HEK293 (cell line): Measurements from ENCODE around the gene S100A4.

Source experiments
- PRDM10 ChIP-seq: fragments of 450-650 bp; formaldehyde crosslinking; IDR thresholded peaks from 2 replicates; pipeline ENCODE4 v1.5.1; 2016; ENCODE audit warnings: missing biosample characterization, missing genetic modification characterization
- REPIN1 ChIP-seq: fragments of 450-650 bp; formaldehyde crosslinking; IDR thresholded peaks from 2 replicates; pipeline ENCODE4 v1.5.1; 2017; ENCODE audit warnings: missing biosample characterization, missing genetic modification characterization, low read depth
- TCF7L2 ChIP-seq: IDR thresholded peaks from 2 replicates; pipeline ENCODE4 v1.6.1; 2011; ENCODE audit warnings: low read depth, mild to moderate bottlenecking, inconsistent platforms, low read length, moderate library complexity, borderline replicate concordance
- YY1 ChIP-seq: fragments of 450-650 bp; formaldehyde crosslinking; IDR thresholded peaks from 2 replicates; pipeline ENCODE4 v1.5.1; 2018; ENCODE audit warnings: missing biosample characterization, missing genetic modification characterization
- ZBTB10 ChIP-seq: fragments of 450-650 bp; formaldehyde crosslinking; IDR thresholded peaks from 2 replicates; pipeline ENCODE4 v1.5.1; 2016; ENCODE audit warnings: missing biosample characterization, missing genetic modification characterization
- ZFHX2 ChIP-seq: fragments of 450-650 bp; formaldehyde crosslinking; conservative IDR thresholded peaks from 2 replicates; pipeline ENCODE4 v1.5.1; 2016; ENCODE audit warnings: missing biosample characterization, missing genetic modification characterization
- ZNF239 ChIP-seq: fragments of 450-650 bp; formaldehyde crosslinking; IDR thresholded peaks from 2 replicates; pipeline ENCODE4 v1.5.1; 2016; ENCODE audit warnings: missing biosample characterization, missing genetic modification characterization
- ZNF335 ChIP-seq: fragments of 450-650 bp; formaldehyde crosslinking; conservative IDR thresholded peaks from 2 replicates; pipeline ENCODE4 v1.5.1; 2016; ENCODE audit warnings: missing biosample characterization, missing genetic modification characterization
- ZNF350 ChIP-seq: fragments of 450-650 bp; formaldehyde crosslinking; IDR thresholded peaks from 2 replicates; pipeline ENCODE4 v1.5.0; 2017; ENCODE audit warnings: missing biosample characterization, mild to moderate bottlenecking, missing genetic modification characterization
- ZNF701 ChIP-seq: fragments of 450-650 bp; formaldehyde crosslinking; IDR thresholded peaks from 2 replicates; pipeline ENCODE4 v1.5.1; 2016; ENCODE audit warnings: missing biosample characterization, missing genetic modification characterization
- TF ChIP-seq, protein P1 (sequence below): fragments of 450-650 bp; formaldehyde crosslinking; IDR thresholded peaks from 2 replicates; pipeline ENCODE4 v1.5.1; 2016; ENCODE audit warnings: missing biosample characterization, missing genetic modification characterization
- TF ChIP-seq, protein P2 (sequence below): fragments of 450-650 bp; formaldehyde crosslinking; IDR thresholded peaks from 2 replicates; pipeline ENCODE4 v1.5.1; 2017; ENCODE audit warnings: missing biosample characterization, missing genetic modification characterization
- TF ChIP-seq, protein P3 (sequence below): fragments of 450-650 bp; formaldehyde crosslinking; conservative IDR thresholded peaks from 2 replicates; pipeline ENCODE4 v1.5.1; 2016; ENCODE audit warnings: low read depth, missing biosample characterization, missing genetic modification characterization

DNA sequence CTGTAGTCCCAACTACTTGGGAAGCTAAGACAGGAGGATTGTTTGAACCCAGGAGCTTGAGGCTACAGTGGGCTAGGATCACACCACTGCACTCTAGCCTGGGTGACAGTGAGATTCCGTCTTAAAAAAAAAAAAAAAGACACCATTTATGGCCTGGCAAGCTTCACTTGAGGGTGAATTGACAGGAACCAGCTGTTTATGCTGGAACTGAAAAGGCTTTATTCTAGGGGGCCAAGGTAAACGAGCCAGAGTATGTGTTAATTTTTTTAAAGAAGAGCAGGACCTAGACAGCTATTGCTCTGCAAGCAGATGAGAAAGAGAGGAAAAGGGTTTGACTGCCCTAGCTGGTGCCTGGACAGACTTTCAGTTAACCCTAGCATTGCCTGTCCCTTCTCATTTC lies 46.9 kb downstream of the S100A4 start:
- TF ChIP-seq, protein P1, sequence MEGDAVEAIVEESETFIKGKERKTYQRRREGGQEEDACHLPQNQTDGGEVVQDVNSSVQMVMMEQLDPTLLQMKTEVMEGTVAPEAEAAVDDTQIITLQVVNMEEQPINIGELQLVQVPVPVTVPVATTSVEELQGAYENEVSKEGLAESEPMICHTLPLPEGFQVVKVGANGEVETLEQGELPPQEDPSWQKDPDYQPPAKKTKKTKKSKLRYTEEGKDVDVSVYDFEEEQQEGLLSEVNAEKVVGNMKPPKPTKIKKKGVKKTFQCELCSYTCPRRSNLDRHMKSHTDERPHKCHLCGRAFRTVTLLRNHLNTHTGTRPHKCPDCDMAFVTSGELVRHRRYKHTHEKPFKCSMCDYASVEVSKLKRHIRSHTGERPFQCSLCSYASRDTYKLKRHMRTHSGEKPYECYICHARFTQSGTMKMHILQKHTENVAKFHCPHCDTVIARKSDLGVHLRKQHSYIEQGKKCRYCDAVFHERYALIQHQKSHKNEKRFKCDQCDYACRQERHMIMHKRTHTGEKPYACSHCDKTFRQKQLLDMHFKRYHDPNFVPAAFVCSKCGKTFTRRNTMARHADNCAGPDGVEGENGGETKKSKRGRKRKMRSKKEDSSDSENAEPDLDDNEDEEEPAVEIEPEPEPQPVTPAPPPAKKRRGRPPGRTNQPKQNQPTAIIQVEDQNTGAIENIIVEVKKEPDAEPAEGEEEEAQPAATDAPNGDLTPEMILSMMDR (tag by site-specific recombination) = no peak
- no peak for TF ChIP-seq ZNF701 (tag by site-specific recombination)
- TF ChIP-seq ZNF335 (tag by site-specific recombination) = no peak
- TF ChIP-seq, protein P2, sequence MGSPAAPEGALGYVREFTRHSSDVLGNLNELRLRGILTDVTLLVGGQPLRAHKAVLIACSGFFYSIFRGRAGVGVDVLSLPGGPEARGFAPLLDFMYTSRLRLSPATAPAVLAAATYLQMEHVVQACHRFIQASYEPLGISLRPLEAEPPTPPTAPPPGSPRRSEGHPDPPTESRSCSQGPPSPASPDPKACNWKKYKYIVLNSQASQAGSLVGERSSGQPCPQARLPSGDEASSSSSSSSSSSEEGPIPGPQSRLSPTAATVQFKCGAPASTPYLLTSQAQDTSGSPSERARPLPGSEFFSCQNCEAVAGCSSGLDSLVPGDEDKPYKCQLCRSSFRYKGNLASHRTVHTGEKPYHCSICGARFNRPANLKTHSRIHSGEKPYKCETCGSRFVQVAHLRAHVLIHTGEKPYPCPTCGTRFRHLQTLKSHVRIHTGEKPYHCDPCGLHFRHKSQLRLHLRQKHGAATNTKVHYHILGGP (tag by site-specific recombination) = no peak
- no peak for TF ChIP-seq ZBTB10 (tag by site-specific recombination)
- TF ChIP-seq PRDM10 (tag by site-specific recombination) = no peak
- no peak for TF ChIP-seq REPIN1 (tag by site-specific recombination)
- no peak for TF ChIP-seq TCF7L2
- no peak for TF ChIP-seq ZNF350 (tag by site-specific recombination)
- TF ChIP-seq ZFHX2 (tag by site-specific recombination) = no peak
- TF ChIP-seq, protein P3, sequence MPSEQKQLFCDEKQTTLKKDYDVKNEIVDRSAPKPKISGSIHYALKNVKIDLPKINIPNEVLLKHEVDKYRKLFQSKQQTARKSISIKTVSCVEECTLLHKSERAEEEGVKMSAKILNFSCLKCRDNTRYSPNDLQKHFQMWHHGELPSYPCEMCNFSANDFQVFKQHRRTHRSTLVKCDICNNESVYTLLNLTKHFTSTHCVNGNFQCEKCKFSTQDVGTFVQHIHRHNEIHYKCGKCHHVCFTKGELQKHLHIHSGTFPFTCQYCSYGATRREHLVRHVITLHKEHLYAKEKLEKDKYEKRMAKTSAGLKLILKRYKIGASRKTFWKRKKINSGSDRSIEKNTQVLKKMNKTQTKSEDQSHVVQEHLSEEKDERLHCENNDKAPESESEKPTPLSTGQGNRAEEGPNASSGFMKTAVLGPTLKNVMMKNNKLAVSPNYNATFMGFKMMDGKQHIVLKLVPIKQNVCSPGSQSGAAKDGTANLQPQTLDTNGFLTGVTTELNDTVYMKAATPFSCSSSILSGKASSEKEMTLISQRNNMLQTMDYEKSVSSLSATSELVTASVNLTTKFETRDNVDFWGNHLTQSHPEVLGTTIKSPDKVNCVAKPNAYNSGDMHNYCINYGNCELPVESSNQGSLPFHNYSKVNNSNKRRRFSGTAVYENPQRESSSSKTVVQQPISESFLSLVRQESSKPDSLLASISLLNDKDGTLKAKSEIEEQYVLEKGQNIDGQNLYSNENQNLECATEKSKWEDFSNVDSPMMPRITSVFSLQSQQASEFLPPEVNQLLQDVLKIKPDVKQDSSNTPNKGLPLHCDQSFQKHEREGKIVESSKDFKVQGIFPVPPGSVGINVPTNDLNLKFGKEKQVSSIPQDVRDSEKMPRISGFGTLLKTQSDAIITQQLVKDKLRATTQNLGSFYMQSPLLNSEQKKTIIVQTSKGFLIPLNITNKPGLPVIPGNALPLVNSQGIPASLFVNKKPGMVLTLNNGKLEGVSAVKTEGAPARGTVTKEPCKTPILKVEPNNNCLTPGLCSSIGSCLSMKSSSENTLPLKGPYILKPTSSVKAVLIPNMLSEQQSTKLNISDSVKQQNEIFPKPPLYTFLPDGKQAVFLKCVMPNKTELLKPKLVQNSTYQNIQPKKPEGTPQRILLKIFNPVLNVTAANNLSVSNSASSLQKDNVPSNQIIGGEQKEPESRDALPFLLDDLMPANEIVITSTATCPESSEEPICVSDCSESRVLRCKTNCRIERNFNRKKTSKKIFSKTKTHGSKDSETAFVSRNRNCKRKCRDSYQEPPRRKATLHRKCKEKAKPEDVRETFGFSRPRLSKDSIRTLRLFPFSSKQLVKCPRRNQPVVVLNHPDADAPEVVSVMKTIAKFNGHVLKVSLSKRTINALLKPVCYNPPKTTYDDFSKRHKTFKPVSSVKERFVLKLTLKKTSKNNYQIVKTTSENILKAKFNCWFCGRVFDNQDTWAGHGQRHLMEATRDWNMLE (tag by site-specific recombination) = no peak
- TF ChIP-seq ZNF239 (tag by site-specific recombination) = no peak
- no peak for TF ChIP-seq YY1 (tag by site-specific recombination)
